ENCODE results near the gene HJV. TPM values are rescaled to one million over a fixed set of nuclear protein-coding genes. Genes with fewer than 3 reads are reported as not detected.

Gene HJV
- total and polyA plus RNA-seq, 2 of the 13 experiments (the other 11 are each of a cell fraction or from before 2014, with no cell fraction given), result 0.18 TPM; not detected in 1

DNA sequence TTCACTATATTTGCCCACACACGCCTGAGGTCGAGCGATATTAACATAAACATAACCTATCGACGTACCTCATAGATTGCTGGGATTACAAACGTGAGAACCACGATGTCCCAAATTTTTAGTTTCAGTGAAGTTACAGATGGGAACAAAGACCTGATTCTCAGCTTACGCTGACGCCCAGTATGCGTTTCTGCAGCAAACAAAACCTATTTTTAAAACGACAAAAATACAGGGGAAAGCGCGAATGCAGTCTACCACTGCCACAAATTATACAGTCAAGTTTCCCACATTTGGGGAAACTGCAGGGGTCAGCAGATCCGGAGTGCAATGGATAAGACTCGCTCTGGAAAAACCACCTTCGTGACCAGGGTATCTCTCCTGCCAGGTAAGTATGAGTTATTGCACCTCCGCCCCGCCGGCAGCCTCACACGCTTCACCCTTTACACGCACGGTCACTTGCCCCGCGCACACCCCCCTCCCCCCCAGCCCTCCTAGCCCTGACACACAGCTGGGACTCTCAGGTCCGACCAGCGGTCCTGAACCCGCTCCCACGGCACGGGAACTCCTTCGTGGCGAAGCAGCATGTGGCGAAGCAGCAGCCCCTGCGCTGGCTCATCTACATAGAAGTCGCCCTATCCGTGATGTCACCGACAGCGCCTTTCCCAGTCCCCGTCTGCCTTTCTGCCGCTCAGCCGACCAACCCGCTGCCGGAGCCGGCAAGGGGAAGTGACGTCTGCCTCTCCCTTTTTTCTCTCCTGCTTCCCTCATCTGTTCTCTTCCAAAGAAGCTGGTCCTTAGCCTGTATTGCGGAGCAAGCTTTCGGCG, 30.5 kb upstream of the HJV start (continued):
- TF ChIP-seq, protein P1, sequence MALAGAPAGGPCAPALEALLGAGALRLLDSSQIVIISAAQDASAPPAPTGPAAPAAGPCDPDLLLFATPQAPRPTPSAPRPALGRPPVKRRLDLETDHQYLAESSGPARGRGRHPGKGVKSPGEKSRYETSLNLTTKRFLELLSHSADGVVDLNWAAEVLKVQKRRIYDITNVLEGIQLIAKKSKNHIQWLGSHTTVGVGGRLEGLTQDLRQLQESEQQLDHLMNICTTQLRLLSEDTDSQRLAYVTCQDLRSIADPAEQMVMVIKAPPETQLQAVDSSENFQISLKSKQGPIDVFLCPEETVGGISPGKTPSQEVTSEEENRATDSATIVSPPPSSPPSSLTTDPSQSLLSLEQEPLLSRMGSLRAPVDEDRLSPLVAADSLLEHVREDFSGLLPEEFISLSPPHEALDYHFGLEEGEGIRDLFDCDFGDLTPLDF (CRISPR knock-in tag; IDR thresholded peaks at IDR 0.05), result peak; percentile 45; the same call in 1 of the 2 replicates
- TF ChIP-seq CEBPG (CRISPR knock-in tag; IDR thresholded peaks at IDR 0.05) (peak; percentile 54), ZNF12 (CRISPR knock-in tag; IDR thresholded peaks at IDR 0.05) (peak; percentile 86), ASH2L (IDR thresholded peaks at IDR 0.05; ENCODE audit: insufficient read length, low read depth, low read length) (peak; percentile 33)
- TF ChIP-seq, protein P2, sequence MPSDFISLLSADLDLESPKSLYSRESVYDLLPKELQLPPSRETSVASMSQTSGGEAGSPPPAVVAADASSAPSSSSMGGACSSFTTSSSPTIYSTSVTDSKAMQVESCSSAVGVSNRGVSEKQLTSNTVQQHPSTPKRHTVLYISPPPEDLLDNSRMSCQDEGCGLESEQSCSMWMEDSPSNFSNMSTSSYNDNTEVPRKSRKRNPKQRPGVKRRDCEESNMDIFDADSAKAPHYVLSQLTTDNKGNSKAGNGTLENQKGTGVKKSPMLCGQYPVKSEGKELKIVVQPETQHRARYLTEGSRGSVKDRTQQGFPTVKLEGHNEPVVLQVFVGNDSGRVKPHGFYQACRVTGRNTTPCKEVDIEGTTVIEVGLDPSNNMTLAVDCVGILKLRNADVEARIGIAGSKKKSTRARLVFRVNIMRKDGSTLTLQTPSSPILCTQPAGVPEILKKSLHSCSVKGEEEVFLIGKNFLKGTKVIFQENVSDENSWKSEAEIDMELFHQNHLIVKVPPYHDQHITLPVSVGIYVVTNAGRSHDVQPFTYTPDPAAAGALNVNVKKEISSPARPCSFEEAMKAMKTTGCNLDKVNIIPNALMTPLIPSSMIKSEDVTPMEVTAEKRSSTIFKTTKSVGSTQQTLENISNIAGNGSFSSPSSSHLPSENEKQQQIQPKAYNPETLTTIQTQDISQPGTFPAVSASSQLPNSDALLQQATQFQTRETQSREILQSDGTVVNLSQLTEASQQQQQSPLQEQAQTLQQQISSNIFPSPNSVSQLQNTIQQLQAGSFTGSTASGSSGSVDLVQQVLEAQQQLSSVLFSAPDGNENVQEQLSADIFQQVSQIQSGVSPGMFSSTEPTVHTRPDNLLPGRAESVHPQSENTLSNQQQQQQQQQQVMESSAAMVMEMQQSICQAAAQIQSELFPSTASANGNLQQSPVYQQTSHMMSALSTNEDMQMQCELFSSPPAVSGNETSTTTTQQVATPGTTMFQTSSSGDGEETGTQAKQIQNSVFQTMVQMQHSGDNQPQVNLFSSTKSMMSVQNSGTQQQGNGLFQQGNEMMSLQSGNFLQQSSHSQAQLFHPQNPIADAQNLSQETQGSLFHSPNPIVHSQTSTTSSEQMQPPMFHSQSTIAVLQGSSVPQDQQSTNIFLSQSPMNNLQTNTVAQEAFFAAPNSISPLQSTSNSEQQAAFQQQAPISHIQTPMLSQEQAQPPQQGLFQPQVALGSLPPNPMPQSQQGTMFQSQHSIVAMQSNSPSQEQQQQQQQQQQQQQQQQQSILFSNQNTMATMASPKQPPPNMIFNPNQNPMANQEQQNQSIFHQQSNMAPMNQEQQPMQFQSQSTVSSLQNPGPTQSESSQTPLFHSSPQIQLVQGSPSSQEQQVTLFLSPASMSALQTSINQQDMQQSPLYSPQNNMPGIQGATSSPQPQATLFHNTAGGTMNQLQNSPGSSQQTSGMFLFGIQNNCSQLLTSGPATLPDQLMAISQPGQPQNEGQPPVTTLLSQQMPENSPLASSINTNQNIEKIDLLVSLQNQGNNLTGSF (CRISPR knock-in tag; IDR thresholded peaks at IDR 0.05), result peak; percentile 55; the same call in 1 of the 2 replicates
- TF ChIP-seq, protein P3, sequence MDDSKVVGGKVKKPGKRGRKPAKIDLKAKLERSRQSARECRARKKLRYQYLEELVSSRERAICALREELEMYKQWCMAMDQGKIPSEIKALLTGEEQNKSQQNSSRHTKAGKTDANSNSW (CRISPR knock-in tag; IDR thresholded peaks at IDR 0.05; ENCODE audit: borderline replicate concordance), result peak; percentile 77; the same call in 1 of the 2 replicates
- TF ChIP-seq, protein P4, sequence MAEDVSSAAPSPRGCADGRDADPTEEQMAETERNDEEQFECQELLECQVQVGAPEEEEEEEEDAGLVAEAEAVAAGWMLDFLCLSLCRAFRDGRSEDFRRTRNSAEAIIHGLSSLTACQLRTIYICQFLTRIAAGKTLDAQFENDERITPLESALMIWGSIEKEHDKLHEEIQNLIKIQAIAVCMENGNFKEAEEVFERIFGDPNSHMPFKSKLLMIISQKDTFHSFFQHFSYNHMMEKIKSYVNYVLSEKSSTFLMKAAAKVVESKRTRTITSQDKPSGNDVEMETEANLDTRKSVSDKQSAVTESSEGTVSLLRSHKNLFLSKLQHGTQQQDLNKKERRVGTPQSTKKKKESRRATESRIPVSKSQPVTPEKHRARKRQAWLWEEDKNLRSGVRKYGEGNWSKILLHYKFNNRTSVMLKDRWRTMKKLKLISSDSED (CRISPR knock-in tag; IDR thresholded peaks at IDR 0.05), result 0 out of 2 replicates have a peak, but pooled peaks have one; percentile 32
- TF ChIP-seq, protein P5, sequence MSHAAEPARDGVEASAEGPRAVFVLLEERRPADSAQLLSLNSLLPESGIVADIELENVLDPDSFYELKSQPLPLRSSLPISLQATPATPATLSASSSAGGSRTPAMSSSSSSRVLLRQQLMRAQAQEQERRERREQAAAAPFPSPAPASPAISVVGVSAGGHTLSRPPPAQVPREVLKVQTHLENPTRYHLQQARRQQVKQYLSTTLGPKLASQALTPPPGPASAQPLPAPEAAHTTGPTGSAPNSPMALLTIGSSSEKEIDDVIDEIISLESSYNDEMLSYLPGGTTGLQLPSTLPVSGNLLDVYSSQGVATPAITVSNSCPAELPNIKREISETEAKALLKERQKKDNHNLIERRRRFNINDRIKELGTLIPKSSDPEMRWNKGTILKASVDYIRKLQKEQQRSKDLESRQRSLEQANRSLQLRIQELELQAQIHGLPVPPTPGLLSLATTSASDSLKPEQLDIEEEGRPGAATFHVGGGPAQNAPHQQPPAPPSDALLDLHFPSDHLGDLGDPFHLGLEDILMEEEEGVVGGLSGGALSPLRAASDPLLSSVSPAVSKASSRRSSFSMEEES (CRISPR knock-in tag; IDR thresholded peaks at IDR 0.05), result peak; percentile 85
- TF ChIP-seq, protein P6, sequence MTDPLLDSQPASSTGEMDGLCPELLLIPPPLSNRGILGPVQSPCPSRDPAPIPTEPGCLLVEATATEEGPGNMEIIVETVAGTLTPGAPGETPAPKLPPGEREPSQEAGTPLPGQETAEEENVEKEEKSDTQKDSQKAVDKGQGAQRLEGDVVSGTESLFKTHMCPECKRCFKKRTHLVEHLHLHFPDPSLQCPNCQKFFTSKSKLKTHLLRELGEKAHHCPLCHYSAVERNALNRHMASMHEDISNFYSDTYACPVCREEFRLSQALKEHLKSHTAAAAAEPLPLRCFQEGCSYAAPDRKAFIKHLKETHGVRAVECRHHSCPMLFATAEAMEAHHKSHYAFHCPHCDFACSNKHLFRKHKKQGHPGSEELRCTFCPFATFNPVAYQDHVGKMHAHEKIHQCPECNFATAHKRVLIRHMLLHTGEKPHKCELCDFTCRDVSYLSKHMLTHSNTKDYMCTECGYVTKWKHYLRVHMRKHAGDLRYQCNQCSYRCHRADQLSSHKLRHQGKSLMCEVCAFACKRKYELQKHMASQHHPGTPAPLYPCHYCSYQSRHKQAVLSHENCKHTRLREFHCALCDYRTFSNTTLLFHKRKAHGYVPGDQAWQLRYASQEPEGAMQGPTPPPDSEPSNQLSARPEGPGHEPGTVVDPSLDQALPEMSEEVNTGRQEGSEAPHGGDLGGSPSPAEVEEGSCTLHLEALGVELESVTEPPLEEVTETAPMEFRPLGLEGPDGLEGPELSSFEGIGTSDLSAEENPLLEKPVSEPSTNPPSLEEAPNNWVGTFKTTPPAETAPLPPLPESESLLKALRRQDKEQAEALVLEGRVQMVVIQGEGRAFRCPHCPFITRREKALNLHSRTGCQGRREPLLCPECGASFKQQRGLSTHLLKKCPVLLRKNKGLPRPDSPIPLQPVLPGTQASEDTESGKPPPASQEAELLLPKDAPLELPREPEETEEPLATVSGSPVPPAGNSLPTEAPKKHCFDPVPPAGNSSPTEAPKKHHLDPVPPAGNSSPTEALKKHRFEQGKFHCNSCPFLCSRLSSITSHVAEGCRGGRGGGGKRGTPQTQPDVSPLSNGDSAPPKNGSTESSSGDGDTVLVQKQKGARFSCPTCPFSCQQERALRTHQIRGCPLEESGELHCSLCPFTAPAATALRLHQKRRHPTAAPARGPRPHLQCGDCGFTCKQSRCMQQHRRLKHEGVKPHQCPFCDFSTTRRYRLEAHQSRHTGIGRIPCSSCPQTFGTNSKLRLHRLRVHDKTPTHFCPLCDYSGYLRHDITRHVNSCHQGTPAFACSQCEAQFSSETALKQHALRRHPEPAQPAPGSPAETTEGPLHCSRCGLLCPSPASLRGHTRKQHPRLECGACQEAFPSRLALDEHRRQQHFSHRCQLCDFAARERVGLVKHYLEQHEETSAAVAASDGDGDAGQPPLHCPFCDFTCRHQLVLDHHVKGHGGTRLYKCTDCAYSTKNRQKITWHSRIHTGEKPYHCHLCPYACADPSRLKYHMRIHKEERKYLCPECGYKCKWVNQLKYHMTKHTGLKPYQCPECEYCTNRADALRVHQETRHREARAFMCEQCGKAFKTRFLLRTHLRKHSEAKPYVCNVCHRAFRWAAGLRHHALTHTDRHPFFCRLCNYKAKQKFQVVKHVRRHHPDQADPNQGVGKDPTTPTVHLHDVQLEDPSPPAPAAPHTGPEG (CRISPR knock-in tag; IDR thresholded peaks at IDR 0.05), result peak; percentile 84
